WI38 (cell line): ENCODE measurements around the gene CEP170B.
"Not testable (repeated sequence)": the region's sequence is repeated elsewhere in the genome, so short reads cannot be mapped to it uniquely, and the experiment has no call there.

ENCODE experiments used
- H3K4me3 ChIP-seq: 2 replicates; pipeline ENCODE4 v1.5.1; 2011; ENCODE audit warnings: low read depth, mild to moderate bottlenecking, control low read depth, low read length
- TF ChIP-seq, protein P1 (sequence below): IDR thresholded peaks from 2 replicates; pipeline ENCODE4 v1.5.1; 2012; ENCODE audit warnings: low read depth, mild to moderate bottlenecking, control low read depth, low read length

CEP170B gene

DNA sequence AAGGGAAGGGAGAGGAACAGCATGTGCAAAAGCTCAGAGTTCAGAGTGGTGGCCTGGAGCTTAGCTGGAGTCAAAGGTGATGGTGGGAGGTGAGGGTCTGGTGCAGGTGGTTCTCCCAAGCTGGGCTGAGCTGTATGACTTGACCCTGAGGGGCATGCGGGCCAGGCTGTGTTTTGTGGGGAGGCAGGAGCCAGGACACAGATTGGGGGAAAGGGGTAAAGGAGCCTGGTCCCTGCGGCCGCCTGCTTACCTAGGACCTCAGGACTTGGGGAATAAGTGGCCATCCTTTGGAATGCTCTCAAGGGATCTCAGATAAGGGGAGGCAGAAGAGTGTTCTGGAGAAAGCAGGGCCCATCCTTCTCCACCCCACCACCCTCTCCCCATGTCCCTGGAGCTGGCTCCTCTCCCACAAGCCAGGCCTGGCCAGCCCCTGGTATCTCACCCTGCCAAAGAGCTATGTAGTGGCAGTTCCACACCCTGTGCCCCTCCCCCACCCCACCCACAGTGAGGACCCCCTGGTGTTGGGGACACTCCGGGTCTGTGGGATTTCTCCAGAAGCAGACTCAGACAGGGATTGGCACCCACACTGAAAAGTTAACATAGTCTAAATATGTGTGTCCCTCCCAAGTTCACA is 19.9 kb upstream of the CEP170B start:
- no peak overlapping the region for H3K4me3 ChIP-seq
- TF ChIP-seq, protein P1, sequence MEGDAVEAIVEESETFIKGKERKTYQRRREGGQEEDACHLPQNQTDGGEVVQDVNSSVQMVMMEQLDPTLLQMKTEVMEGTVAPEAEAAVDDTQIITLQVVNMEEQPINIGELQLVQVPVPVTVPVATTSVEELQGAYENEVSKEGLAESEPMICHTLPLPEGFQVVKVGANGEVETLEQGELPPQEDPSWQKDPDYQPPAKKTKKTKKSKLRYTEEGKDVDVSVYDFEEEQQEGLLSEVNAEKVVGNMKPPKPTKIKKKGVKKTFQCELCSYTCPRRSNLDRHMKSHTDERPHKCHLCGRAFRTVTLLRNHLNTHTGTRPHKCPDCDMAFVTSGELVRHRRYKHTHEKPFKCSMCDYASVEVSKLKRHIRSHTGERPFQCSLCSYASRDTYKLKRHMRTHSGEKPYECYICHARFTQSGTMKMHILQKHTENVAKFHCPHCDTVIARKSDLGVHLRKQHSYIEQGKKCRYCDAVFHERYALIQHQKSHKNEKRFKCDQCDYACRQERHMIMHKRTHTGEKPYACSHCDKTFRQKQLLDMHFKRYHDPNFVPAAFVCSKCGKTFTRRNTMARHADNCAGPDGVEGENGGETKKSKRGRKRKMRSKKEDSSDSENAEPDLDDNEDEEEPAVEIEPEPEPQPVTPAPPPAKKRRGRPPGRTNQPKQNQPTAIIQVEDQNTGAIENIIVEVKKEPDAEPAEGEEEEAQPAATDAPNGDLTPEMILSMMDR: no peak

DNA sequence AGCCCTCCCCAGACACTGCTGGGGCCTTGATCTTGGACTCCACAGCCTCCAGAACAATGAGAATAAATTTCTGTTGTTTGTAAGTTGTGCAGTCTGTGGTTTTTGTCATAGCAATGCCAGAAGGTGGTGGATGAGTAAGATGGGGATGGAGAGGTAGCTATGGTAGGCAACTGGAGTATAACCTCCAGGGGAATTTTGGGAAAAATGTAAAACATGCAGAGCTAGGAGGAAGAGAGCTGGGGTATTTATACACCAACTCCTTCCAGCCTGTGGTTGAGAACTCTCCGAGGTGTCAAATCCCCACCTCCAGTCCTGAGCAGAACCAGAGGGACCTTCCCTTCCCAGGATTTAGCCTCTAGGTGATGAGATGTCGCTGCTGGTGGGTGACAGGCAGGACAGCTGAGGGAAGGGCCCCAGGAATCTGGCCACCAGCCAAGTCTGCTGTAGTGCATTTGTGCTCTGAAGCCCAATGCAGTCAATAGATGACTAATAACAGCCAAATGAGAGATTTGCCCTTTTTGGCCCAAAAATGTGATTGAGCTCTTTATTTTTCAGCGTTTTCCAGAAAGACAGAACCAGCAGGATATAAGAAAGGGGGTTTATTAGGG is 19.1 kb upstream of the CEP170B start:
- TF ChIP-seq, protein P1: no peak
- H3K4me3 ChIP-seq: no peak overlapping the region

DNA sequence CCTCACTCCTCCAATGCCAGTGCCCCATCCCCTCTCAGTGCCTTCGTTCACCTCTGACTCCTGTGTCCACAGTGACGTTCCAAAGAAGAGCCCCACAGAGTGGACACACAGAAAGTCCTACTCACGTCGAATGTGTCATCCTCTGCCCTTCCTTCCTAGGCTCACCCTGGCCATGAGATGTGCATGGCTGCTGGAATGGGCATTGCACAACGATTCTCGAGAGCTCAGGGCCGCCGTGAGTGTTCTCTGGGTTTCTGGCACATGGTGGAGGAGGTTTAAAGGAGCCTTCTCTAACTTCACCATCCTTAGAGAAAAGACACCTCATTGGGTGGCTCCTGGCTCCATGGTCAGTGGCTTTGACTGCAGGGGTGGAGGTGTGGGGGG is 12.8 kb upstream of the CEP170B start:
- H3K4me3 ChIP-seq: no peak overlapping the region
- TF ChIP-seq, protein P1: no peak

DNA sequence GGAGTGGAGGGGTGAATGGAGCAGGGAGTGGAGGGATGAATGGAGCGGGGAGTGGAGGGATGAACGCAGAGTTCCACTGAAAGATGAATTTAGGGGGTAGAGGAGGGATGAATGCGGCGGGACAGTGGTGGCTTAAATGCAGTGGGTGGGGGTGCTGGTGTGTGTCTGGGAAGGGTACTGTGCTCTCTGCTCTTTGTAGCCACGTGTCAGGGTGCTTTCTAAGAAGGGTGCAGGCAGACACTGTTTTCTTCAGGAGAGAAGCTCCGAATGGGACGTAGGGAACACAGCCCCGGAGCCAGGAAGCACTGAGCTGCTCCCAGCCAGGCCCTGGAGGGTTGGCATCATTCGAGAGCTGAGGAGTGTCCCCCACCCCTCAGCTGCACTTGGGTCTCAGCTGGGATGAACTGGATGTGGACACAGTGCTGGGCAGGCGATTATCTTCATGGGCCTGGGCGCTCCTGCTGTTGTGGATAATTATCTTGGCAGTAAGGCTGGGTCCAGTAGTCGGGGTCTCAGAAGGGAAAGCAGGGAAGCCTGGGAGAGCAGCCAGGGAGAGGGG is 9.5 kb upstream of the CEP170B start:
- TF ChIP-seq, protein P1: no peak

DNA sequence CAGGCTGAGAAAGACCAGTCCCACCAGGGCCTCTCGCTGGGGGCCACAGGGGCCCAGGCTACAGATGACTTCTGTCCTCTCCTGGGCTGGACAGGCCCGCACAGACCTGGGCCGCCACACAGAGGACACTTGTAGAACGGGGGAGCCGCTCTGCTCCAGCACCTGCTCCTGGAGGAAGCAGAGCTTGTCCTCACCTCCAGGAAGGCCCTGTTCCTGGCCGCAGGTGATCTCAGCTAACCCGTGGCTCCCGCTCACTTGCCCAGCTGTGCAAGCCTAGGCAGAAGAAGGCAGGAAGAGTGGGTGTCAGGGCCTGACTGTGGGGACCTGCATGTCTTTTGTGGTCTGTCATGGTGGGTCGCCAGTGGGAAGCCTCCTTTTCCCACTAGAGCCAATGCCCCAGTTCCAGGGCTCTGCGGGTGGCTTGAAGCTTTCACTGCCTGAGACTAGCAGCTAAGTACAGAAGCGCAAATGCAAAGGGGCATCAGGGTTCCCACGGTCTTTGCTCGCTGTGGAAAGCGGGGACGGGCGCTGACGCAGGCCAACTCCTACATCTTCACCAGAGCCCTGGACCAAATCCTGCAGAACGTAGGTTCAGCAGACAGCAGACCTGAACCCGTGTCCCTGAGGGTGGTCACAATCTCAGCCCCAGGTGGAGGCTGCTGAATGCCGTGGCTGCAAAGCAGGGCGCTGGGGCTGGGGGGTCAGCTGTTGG is 8.8 kb upstream of the CEP170B start:
- TF ChIP-seq, protein P1: no peak
- H3K4me3 ChIP-seq: no peak overlapping the region

More for the DNA sequence above, 9.5 kb upstream of the CEP170B start:
- H3K4me3 ChIP-seq: no peak overlapping the region

DNA sequence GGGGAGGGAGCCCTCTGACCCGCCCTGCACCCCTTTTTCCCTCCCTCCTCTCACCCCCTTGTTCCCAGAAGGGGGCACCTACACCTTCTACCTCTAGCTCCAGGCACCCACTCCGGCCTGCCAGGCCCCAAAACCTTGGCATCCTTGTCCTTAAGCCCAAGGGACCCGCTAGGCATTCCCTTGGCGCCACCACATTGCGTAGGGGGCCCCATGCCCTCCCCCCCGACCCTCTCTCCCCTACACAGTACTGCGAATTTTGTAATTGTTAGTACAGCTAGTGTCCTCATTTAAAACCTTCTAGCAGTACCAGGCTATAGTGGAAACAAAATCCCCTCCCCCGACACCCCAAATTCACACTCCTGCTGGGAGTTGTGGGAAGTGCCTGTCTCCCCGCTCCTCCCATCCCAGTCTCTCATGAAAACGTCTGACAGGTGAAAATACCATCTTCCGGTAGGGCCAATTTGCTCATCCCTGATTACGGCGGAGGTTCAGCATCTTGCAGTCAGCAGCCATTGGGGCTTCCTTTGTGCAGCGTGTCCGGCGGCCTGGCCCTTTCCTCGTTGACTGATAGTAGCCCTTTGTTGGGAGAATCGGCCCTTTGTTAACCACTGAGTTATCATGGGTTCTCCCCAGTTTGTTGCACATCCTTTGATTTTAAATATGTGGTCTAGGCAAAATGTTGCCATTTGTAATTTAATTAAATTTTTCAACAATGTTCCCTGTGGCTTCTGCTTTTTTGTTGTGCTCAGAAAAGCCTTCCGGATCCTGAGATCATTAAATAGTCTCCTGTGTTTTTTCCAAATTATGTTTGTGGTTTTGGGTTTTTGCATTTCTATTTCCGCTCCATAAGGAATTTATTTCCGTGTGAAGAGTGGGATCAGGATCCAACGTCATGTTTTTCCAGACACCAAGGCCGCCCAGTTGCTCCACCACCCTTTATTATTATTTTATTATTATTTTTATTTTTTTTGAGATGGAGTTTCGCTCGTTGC is 7.9 kb upstream of the CEP170B start:
- H3K4me3 ChIP-seq: no peak overlapping the region
- TF ChIP-seq, protein P1: no peak

DNA sequence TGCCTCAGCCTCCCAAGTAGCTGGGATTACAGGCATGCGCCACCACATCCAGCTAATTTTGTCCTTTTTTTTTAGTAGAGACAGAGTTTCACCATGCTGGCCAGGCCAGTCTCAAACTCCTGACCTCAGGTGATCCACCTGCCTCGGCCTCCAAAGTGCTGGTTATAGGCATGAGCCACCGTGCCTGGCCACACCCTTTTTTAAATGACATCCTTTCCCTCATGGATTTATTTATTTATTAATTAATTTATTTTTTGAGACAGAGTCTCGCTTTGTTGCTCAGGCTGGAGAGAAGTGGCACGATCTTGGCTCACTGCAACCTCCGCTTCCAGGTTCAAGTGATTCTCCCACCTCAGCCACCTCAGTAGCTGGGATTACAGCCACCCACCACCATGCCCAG is 7.1 kb upstream of the CEP170B start:
- not testable (repeated sequence) for H3K4me3 ChIP-seq
